ENCODE results near the gene ARHGAP23.

The ARHGAP23 gene

GRCh38 chr17:38546396-38546795, 118.1 kb downstream of the ARHGAP23 start:
- TF ChIP-seq PATZ1 (CRISPR knock-in tag; IDR thresholded peaks at IDR 0.05; ENCODE audit: borderline replicate concordance): no peak
- TF ChIP-seq ZC3H10 (CRISPR knock-in tag; IDR thresholded peaks at IDR 0.05): no peak
- TF ChIP-seq CSRNP3 (CRISPR knock-in tag; IDR thresholded peaks at IDR 0.05): no peak
- no peak for TF ChIP-seq ZNF70 (CRISPR knock-in tag; IDR thresholded peaks at IDR 0.05)
- no peak for TF ChIP-seq OSR1 (CRISPR knock-in tag; IDR thresholded peaks at IDR 0.05)
- no peak for TF ChIP-seq BACH2 (CRISPR knock-in tag; IDR thresholded peaks at IDR 0.05; ENCODE audit: borderline replicate concordance)
- TF ChIP-seq ISL1 (CRISPR knock-in tag; IDR thresholded peaks at IDR 0.05): no peak
- TF ChIP-seq SNAI2 (CRISPR knock-in tag; IDR thresholded peaks at IDR 0.05): no peak
- TF ChIP-seq ZNF8 (CRISPR knock-in tag; IDR thresholded peaks at IDR 0.05): no peak
- TF ChIP-seq ZFP3 (CRISPR knock-in tag; IDR thresholded peaks at IDR 0.05): no peak
- no peak for TF ChIP-seq ESRRG (CRISPR knock-in tag; IDR thresholded peaks at IDR 0.05)
- TF ChIP-seq ARNTL (CRISPR knock-in tag; IDR thresholded peaks at IDR 0.05; ENCODE audit: borderline replicate concordance, low read depth): no peak
- no peak for TF ChIP-seq ZNF565 (CRISPR knock-in tag; conservative IDR thresholded peaks at IDR 0.05; ENCODE audit: low read depth)
- ATAC-seq: no peak

GRCh38 chr17:38547444-38547843, 119.2 kb downstream of the ARHGAP23 start:
- ATAC-seq: no peak
- TF ChIP-seq ESRRG (CRISPR knock-in tag; IDR thresholded peaks at IDR 0.05) (no peak), TSHZ2 (CRISPR knock-in tag; IDR thresholded peaks at IDR 0.05) (no peak), CSDC2 (CRISPR knock-in tag; IDR thresholded peaks at IDR 0.05) (no peak), POU6F1 (CRISPR knock-in tag; IDR thresholded peaks at IDR 0.05; ENCODE audit: borderline replicate concordance, low read depth) (no peak), ZFP3 (CRISPR knock-in tag; IDR thresholded peaks at IDR 0.05) (no peak)

- no peak for ATAC-seq
- no peak for TF ChIP-seq CREB5 (CRISPR knock-in tag; IDR thresholded peaks at IDR 0.05; ENCODE audit: low read depth)
- no peak for TF ChIP-seq TSHZ2 (CRISPR knock-in tag; IDR thresholded peaks at IDR 0.05)
- TF ChIP-seq OSR1 (CRISPR knock-in tag; IDR thresholded peaks at IDR 0.05): no peak
- no peak for TF ChIP-seq ZC3H10 (CRISPR knock-in tag; IDR thresholded peaks at IDR 0.05)
- TF ChIP-seq ISL1 (CRISPR knock-in tag; IDR thresholded peaks at IDR 0.05): no peak
- no peak for TF ChIP-seq BACH2 (CRISPR knock-in tag; IDR thresholded peaks at IDR 0.05; ENCODE audit: borderline replicate concordance)
- no peak for TF ChIP-seq ARNTL (CRISPR knock-in tag; IDR thresholded peaks at IDR 0.05; ENCODE audit: borderline replicate concordance, low read depth)
- TF ChIP-seq TOX (CRISPR knock-in tag; IDR thresholded peaks at IDR 0.05; ENCODE audit: borderline replicate concordance): no peak
- no peak for TF ChIP-seq ZNF70 (CRISPR knock-in tag; IDR thresholded peaks at IDR 0.05)
- TF ChIP-seq CSDC2 (CRISPR knock-in tag; IDR thresholded peaks at IDR 0.05): no peak
- TF ChIP-seq SNAI2 (CRISPR knock-in tag; IDR thresholded peaks at IDR 0.05): no peak
- TF ChIP-seq POU6F1 (CRISPR knock-in tag; IDR thresholded peaks at IDR 0.05; ENCODE audit: borderline replicate concordance, low read depth): no peak
- TF ChIP-seq GLIS3 (CRISPR knock-in tag; IDR thresholded peaks at IDR 0.05): no peak
- no peak for TF ChIP-seq ESRRG (CRISPR knock-in tag; IDR thresholded peaks at IDR 0.05)
- no peak for TF ChIP-seq RARB (CRISPR knock-in tag; IDR thresholded peaks at IDR 0.05)
- TF ChIP-seq PATZ1 (CRISPR knock-in tag; IDR thresholded peaks at IDR 0.05; ENCODE audit: borderline replicate concordance): no peak
- TF ChIP-seq TCF4 (CRISPR knock-in tag; IDR thresholded peaks at IDR 0.05; ENCODE audit: borderline replicate concordance): no peak
- TF ChIP-seq ZNF565 (CRISPR knock-in tag; conservative IDR thresholded peaks at IDR 0.05; ENCODE audit: low read depth): no peak
These were observed 121.0 kb downstream of the ARHGAP23 start for GRCh38 chr17:38549285-38549684.

All from SK-N-SH treated with all-trans-retinoic acid at 6 μM for 48 hours (cell line).